Measurements from ENCODE around the gene RPS6KA6.

Gene RPS6KA6

DNA sequence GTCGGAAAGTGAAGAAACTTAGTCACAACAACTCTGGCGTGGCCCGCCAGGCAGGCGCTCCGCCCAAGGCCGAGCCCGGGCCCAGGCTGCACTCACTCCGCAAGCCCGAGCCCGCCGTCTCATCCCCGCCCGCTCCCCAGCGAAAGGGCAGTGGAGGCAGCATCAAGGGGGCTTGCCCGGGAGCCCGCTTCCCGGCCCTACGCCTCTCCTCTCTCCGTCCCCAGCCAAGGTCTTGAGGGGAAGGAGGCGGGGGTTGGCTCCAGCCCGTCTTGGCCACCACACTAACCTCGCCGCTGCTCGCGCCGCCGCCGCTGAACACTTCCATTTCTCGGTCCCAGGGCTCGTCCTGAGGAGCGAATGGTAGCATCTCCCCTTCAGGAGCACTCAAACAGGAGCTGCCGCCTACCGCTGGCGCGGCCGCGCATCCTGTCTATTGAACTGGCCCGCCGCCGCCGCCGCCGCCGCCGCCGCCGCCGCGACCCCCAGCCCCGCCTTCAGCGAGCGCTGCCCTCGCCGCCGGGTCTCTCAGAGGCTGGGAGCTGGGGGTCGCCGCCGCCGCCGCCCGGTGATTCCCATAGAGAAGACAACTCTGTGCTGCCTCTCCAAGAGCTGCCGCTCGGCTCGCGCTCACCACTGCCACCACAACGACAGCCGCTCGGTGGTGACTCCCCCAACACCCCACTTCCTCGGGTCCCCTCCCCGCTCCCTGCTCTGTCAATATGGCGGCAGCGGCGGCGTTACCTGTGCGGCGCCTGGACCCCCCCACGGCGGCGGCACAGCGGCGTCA lies at the start of gene RPS6KA6:
RPS6KA6 (minus strand) TSS at position 667 of the 787 bp plus-strand sequence; CDS start at position 367, 300 bp downstream.
- DNase-seq (ENCODE audit: low read depth in 2 of 2): no peak

DNA sequence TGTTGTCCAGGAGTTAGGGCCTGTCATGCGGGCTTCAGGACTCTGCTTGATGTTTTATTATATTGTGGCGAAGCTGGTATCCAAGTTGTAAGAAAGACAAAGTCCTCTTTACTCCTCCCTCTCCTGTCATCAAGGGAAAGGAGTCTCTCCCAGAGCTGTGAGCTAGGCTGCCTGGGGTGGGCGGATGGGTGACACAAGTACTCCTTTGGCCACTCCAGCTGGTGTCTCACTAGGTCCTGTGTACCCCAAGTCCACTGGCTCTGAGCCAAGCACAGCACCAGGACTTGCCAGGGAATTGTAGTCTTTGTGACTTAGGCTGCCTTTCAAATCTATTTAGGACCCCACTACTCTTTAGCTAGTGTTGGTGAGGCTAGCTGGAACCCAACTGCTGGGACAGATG lies 36.7 kb upstream of the RPS6KA6 start:
- no peak for DNase-seq (ENCODE audit: low read depth in 2 of 2)

DNA sequence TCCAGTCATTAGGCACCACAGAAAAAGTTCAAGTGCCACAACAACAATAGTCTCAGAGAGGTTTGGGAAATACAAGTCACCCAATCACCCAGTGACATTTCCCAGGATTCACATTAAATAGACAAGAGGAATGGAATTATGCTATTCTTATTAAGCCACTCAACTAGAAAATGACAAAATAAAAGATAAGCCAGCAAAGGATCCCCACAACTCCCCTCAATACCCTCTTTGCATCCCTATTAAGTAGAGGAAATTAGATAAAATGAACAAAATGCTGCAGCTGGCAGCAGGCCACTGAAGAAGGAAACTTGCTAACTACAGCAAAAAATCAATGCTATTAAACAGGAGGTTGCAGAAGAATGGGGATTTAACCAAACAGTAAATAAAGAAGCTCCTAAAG lies 35.3 kb upstream of the RPS6KA6 start:
- no peak for DNase-seq (ENCODE audit: low read depth in 2 of 2)

DNA sequence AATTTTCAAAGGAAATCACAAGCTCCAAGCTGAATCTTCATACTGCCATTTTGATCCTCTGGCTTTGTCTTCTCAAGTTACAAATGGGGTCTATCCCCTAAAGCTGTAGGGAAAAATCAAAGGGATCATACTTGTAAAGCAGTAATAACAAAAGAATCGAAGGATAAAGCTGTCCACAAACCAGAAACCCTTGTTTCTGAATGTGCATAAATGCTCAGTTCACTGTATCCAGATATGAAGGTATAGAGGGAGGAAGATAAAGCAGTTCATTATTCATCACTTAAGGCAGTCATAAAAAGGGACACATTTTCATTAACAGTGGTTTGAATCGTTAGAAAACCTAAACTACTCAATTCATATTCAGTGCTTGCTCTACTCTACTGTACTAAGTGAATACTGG lies 33.2 kb upstream of the RPS6KA6 start:
- DNase-seq (ENCODE audit: low read depth in 2 of 2): no peak

DNA sequence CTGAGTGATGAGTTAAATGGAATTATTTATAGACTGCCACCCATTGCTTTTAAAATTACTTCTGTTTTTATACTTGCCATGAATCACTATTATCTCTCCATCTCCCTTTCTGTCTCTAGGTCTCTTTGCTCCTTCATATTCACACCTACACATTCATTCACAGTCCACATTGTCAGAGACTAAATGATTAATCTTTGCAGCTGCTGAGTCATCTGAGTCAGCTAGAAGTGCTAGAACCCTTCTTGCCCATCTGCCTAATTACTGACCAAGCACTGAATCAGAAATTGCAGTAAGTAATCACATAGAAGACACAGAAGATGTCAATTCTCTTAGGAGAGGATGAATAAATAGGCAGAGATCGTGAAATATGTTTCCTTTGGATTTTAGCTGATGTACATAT lies 31.6 kb upstream of the RPS6KA6 start:
- no peak for DNase-seq (ENCODE audit: low read depth in 2 of 2)

DNA sequence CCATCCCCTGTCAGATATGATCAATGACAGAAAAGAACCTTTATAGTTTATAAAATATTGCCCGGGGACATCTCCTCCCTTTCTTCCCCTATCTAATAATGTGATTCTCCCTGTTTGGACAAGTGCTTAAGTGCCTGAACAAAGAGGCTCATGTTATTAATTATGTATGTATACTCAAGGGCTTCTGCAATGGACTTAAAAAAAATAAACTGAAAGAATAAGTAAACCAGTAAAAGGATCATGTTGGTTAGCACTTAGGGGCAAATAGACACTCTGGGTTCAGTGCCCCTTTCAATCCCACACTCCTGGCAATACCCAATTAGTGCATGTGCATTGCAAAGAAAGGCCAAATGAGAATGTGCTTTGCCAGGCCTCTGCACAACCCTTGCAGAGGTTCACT lies 30.7 kb upstream of the RPS6KA6 start:
- DNase-seq (ENCODE audit: low read depth in 2 of 2): no peak

DNA sequence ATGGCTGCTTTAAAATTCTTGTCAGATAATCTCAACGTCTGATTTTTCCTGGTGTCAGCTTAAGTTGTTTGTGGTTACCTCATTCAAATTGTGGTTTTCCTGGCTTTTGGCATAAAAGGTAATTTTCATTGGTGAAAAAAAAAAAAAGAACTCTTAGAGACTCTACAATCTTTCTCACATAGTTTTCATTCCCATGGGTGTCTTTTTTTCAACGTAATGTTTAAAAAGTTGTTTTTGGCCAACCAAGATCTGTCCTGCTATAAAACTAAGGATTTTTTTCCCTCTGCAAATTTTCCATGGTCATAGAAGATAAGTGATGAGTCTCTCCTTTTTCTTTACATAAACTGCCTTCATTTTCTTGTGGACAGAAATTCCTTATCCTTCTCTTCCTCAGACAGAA lies 28.9 kb upstream of the RPS6KA6 start:
- DNase-seq (ENCODE audit: low read depth in 2 of 2): no peak

DNA sequence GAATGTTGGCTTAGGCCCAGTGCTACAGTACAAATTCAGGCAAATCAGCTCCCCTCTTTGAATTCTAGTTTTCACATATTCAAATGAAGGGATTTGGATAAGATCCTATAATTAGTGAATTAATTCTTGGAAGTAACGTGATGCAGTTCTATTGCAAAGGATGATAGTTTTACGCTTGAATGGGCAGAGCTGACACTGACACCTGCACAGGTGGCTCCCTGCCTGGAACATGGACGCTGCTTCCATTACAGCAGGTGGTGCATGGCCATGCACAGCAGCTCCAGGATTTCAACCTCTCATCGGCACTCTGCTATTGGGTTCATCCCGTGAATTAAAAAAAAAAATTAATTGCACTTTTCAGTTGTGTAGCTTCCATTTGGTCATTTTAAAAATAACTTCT lies 28.4 kb upstream of the RPS6KA6 start:
- DNase-seq (ENCODE audit: low read depth in 2 of 2): no peak

DNA sequence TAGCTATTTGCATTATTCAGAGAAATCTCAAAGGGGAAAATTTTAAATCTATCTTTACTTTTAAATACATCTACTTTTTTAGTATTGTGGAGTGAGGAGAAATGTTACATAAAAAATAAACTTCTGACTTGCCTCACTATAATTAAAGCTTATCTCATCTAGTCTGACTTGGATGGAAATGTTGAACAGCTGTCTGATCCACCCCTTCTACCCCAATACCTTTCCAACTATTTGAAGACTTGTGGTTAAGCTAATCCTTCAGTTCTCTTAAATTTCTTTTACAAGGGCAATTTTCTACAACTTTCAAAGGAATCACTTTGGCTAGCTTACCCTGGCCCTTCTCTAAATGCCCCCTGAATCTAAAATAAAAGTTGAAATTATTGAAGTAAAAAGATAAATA lies 17.3 kb upstream of the RPS6KA6 start:
- DNase-seq (ENCODE audit: low read depth in 2 of 2): no peak

DNA sequence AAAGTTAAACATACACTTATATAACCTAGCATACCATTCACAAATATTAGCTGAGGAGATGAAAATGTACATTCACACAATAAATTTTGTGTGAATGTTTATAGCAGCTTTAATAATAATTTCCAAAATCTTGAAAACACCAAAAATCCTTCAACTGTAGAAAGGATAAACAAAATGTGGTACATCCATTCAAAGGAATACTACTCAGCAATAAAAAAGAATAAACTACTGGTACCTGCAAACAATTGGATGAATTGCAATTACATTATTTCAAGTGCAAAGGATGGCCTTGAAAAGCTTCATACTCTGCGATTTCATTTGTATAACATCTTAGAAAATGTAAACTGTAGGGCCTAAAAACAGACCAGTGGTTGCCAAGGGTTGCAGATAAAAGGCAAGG lies 11.7 kb upstream of the RPS6KA6 start:
- no peak for DNase-seq (ENCODE audit: low read depth in 2 of 2)

DNA sequence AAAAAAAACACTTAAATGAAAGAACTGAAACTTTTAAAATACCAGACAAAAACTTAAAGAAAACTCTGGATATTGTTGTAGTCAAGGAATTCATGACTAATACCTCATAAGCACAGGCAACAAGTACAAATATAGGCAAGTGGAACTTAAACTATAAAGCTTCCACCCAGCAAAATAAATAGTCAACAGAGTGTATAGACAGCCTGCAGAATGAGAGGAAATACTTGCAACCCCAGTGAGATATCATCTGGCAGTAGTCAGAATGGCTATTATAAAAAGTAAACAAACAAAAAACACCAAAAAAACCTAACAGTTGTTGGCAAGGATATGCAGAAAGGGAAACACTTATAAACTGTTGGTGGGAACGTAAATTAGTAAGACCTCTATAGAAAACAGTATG lies 9.6 kb upstream of the RPS6KA6 start:
- DNase-seq (ENCODE audit: low read depth in 2 of 2): no peak

DNA sequence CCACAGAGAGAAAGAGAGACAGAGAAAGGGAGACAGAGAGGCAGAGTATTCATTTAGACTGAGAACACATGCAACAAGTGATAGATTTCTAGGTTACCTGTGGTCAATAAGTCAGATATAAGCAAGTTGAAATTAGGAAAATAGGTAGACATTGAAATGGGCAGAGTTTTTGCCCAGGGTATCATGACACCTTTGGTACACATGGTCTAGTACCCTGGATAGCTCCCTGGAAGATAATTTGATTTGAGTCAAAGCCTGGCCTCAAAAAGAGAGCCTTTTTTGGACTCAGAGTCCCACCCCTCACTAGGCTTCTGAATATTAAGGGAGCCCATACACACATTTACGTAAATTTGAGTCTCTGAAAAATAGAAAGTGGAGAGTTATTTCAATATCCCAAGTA lies 4.0 kb upstream of the RPS6KA6 start:
- DNase-seq (ENCODE audit: low read depth in 2 of 2): no peak

DNA sequence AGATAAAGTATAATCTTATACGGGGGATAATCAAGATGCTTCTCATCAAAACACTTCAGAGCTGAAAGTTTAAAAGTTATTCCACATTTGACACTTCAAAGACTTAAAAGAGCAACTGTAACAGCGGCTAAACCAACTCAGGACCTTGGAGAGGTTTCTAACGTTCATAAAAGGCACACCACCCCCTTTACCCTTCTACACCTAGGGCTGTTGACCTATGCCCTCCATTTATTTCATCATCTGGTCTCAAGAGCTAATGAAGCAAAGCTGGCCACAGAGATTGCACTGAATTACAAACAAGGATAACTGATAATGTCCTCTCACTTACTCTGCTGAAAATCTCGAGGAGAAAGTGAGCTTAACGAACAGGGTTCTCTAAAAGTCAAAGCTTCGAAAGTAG lies 1.1 kb upstream of the RPS6KA6 start:
- no peak for DNase-seq (ENCODE audit: low read depth in 2 of 2)

DNA sequence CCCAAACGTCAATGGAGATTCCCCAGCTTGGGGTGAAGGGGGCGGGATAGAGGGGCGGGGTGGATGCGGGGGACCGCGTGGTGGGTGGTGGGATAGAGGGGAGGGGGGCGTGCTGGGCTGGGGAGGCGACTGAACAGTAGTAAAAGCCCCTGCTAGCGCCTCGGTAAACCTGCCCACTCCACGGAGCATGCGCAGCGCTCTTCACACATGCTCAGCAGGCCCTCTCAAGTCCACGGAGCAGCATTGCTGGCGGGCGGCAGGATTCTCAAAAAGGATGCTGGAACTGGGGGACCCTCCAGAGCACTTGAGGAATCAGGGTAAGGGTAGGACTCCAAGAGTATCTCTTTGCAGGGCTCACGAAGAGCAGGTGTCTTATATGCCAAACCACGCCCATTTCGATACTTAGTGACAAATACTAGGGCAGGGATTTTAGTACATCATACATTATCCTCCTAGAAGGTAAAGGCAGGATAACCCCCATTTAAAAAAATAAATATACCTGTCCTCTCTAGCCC lies 378 bp upstream of the RPS6KA6 start:
- DNase-seq (ENCODE audit: low read depth in 2 of 2): no peak

DNA sequence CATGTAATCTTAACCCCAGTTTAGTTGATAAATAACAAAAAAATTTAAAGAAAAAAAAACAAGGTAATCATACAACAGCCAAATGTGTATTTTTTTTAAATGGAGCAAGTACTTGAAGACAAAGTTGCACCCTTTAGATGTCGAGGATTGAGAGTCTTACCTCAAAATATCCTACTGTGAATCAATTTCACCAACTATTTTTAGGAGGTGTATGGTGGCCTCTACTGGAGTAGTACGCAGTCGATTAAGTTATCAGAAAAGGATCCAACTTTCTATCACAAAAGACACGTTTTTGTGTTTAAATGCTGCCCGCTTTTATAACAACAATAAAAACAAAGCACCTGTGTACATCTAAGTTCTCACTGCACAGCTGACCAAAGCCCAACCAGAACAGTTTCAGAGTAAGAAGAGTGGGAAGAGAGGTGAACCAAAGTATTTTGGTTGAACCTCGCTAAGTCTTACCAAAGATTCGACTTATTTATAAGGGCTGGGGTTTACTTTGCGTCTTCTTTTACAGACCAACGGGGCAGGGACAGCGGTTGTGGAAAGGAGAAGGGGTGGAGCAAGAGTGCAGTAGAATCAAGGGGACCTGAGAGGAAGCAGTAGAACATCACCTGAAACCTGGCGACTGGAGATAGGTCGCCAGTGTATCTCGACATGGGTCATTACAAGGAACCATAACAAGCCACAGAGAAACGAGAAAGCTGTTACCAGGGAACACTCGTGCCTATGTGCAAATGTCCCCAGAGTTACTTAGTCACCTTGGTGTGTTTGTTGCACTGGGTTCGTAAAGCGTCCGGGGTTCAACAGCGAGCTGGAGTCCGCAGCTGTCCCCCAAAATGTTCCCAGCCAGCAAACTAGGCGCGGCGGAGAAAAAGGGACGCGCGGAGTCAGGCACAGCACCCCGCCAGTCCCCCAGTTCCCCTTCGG lies 1.1 kb downstream of the RPS6KA6 start:
- no peak for DNase-seq (ENCODE audit: low read depth in 2 of 2)

DNA sequence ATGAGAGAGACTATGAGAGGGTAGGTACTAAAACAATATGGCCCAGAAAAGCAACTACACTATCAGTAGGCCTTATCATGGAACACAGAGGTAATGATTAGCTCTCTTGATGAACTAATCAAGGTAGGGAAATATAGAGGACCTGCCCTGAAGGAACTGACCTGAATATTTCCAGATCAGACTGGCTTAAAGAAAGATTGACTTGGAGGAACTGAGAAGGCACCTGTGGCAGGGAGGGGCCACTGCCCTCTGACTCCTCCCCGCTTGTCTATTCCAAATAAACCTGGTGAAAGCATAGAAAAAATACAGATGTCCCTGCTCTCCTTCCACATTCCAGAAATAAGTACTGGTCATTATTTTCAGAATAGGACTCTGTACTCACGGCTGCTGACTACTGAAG lies 5.5 kb downstream of the RPS6KA6 start:
- no peak for DNase-seq (ENCODE audit: low read depth in 2 of 2)

DNA sequence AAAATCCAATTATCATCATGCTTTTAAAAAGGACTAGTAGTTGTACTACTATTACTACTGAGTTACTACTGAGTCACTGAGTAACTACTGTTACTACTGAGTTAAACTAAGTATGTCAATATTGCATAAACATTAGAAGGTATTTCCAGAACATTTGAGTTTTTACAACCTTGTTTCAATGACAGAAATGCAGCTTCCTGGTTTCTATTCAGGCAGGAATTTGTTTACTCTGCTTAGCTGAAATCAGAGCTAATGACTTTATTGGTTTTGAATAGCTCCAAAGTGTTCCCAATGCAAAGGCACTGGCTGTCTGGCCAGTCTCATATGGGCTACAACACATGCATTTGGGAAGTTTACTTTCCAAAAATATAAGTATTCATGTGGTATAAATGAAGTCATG lies 12.0 kb downstream of the RPS6KA6 start:
- no peak for DNase-seq (ENCODE audit: low read depth in 2 of 2)

DNA sequence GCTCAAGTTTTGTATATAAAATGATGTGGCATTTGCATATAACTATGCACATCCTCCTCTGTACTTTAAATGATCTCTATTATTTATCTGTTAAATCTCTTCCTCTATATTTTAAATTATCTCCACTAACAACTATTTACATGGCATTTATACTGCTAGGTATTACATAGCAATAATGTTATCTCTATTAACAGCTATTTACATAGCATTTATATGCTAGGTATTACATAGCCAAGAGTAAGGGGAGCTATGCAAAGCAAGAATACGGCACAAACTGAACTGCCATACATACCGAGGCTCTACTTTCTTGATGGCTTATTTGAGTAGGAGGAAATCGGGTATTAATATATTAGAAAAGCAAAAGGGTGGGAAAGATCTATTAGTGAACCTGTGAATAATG lies 12.7 kb downstream of the RPS6KA6 start:
- DNase-seq (ENCODE audit: low read depth in 2 of 2): no peak

DNA sequence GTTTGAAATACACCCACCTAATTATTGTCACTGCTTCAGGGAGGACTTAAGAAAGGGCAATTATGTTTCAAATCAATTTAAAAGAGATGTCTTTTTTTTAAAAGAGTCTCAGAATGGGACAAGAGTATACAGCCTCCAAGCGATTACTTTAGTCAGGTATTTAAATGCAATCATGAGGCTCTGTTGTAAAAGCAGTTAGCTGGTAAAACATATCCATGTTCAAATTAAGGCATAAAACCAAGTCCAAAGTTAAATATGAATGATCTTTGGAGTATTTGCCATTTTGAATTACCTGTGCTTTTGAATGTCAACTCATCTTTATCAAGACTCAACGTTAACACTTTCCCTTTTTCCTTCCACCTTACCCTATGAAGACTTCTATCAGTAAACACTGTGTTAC lies 13.7 kb downstream of the RPS6KA6 start:
- DNase-seq (ENCODE audit: low read depth in 2 of 2): no peak

DNA sequence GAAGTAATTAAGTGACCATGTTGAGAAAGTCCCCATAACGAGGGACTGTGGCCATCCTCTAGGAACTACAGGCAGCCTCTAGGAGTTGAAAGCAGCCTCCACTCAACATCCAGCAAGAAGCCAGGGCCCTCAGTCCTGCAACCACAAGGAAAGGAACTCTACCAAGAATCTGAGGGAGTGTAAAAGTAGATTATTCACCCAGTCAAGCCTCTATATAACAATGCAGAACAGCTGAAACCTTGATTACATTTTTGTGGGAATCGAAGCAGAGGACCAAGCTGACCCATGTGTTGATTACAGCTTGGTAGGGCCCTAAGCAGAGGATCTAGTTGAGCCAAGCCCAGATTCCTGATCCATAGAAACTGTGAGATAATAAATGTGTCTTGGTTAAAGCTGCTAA lies 17.1 kb downstream of the RPS6KA6 start:
- no peak for DNase-seq (ENCODE audit: low read depth in 2 of 2)

DNA sequence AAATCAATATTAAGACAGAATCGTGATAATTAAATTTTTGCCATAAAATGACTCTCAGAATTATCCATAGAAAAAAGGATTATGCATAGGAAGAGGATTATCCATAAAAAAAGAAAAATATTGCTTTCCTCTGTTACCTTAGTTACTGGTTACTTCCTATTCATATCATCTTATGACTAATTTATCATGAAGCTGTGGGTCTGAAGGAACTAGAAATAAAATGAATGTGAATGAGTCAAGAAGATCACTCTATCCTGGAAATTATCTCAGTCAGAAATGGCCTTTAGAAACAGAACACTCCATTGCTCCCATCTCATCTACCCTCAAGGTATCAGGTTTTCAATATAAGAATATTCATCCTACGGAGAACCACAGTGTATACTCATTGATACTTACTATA lies 19.4 kb downstream of the RPS6KA6 start:
- DNase-seq (ENCODE audit: low read depth in 2 of 2): no peak

DNA sequence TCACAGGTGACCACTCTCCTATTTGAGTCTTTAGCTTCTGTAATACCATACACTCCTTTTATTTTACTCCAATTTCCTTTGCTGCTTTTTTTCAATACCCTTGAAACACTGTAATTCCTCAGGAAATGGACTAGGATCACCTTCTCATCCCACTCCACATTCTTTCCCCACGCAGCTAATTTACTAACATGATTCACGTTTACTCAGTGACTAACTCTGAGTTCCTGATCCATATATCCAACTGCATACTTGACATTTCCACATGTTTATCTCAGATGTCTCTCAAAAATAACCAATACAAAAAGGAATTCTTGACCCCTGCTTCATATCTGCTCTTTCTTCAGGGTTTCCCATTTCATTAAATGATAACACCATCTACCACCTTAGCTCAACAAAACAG lies 19.9 kb downstream of the RPS6KA6 start:
- no peak for DNase-seq (ENCODE audit: low read depth in 2 of 2)

DNA sequence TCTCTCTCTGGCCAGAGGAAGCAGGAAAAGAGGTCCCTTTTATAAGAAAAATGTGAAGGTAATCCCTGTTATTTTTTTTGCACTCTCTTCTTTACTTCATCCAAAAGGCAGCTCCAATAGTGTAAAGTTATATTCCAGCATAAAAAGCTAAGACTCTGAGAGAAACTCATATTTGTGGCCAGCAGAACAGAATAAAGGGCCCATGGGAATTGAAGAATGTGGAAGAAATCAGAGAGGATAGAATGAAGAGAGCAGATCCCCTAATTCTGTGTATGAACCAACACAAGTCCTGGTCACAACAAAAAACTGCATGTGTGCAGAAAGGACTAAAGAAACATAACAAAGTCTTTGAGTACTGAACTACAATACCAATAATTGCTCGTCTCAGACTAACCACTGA lies 22.3 kb downstream of the RPS6KA6 start:
- no peak for DNase-seq (ENCODE audit: low read depth in 2 of 2)
